GM18526 (cell line): ENCODE data around the gene NRP2.

Source experiments
- POLR2A ChIP-seq: IDR thresholded peaks from 3 replicates; pipeline ENCODE4 v1.6.1; 2011; ENCODE audit not compliant: insufficient read length; ENCODE audit errors: extremely low read depth

Gene NRP2

DNA sequence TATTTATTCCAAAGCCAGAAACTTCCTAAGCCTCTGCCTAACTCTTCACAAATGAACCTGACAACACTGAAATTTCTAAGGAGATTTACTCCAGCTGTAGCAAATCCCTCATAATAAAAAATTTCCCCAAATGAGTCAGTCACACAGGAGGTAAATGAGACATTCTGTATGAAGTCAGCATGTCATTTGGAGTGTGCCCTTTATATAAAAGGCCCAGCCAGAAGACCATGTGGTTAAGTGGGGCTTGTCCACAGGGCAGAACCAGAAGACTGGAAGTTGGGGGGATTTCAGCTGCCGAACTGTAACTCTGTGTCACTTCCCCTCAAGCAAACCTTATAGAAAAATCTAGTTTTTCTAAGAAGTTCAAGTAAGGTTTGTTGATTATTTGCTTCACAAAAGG lies 30.2 kb downstream of the NRP2 start:
- TF ChIP-seq POLR2A = no peak

DNA sequence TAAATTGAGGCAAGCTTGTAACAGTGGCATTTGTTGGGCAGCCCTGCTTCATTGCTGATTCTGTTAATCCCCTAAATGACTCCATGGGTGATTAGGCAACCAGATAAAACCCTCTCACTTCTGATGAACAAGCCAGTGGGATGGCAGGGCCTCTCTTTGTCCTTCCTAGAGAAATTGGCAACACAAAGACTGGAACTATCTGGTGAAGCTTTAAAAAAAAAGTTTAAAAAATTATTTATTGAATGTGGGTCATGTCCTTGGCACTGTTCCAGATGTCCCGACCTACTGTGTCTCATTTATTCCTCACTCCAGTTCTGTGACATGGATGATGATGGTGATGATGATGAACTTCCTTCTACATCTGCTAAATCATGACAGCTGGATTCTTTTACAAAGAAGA lies 30.8 kb downstream of the NRP2 start:
- no peak for TF ChIP-seq POLR2A

DNA sequence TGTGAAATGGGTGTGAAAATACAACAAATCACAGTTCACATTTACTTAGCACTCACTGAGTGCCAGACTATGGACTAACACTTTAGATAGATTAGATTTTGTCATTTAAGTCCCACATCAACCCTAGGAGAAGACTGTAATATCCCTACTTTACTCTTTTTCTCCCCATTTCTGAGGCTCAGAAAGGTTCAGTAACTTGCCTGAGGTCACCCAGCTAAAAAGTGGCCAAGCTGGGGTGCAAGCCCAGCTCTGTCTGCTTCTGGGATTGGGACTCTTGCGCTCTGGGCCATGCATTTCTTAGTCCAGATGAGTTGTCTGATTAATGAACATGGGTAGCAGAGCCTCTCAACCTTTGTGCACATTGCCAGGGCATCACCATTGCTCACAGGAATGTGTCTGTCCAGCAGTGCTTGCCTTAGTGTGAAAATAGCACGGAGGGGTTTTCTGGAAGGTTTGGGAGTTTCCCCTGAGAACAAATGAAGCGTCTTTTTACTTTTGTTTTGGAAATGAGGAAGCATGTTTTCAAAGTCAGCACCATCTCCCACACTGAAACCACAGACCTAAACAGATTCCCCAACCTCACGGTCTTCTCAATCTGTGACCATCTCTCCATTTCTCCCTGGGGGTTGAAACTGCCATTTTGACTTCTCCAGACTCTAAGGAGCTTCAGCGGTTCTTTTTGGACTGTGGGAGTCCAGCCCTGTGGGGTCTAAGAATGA lies 31.9 kb downstream of the NRP2 start:
- no peak for TF ChIP-seq POLR2A

DNA sequence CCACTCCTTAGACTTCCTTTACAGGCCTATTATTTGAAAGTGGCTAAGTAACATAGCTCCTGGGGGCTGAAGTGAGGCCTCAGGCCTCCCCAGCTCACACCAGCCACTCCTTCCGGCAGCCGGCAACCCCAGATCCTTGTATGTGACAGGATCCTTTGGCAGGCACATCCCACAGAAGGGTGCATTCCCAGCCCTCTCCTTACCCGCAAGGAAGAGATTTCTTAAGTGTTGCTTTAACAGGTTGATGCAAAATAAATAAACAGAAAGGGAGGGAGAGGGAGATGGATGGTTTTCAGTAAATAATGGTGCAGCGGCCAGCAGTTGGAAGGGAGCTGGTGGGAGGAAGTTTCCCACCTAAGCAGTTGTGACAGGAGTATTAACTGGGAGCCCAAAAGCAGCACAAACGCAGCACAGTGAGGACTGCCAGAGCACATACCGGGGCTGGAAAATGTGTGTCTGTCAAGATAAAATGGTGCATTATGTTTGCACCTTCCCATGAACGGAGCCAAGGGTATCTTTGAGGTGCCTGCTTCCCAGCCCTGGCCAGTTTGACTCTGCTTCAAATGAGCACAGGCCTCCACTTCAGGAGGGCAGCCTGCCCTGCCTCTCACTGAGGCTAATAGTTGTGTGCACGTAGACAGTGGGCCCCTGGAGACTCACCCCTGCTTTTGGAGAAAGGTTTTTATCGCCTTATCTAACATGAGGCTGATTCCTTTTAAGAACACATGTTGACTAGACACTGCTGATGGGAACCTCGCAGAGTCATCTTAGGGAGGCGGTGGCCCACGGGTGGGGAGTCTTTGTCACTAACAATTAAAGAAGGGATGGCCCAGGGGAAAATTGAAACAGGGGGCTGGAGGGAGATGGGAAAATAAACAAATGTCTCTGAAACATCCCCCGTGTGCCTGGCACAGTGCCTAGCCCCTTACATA lies 32.8 kb downstream of the NRP2 start:
- no peak for TF ChIP-seq POLR2A

DNA sequence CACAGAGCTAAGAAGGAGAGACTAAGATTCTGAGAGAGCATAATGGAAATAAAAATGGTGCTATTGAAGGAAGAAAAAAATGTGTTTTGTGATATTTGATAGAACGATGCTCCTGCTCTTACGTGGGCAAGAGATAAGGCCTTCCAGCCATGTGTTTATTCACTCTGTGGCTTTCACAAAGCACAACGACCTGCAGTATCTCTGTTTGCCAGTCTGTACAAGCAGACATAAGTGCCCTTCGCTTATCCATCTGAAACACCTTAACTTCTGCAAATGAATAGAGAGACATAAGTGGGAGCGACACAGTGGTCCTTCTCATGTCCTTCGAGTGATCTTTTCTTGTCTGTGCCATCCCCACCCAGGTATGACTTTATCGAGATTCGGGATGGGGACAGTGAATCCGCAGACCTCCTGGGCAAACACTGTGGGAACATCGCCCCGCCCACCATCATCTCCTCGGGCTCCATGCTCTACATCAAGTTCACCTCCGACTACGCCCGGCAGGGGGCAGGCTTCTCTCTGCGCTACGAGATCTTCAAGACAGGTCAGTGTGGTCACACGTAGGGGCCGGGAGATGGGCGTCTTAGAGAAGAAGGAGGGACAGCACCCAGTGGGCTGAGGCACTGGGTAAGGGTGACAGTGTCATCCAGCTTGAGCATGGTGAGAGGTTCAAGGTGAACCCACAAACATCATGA lies 33.7 kb downstream of the NRP2 start:
- no peak for TF ChIP-seq POLR2A

DNA sequence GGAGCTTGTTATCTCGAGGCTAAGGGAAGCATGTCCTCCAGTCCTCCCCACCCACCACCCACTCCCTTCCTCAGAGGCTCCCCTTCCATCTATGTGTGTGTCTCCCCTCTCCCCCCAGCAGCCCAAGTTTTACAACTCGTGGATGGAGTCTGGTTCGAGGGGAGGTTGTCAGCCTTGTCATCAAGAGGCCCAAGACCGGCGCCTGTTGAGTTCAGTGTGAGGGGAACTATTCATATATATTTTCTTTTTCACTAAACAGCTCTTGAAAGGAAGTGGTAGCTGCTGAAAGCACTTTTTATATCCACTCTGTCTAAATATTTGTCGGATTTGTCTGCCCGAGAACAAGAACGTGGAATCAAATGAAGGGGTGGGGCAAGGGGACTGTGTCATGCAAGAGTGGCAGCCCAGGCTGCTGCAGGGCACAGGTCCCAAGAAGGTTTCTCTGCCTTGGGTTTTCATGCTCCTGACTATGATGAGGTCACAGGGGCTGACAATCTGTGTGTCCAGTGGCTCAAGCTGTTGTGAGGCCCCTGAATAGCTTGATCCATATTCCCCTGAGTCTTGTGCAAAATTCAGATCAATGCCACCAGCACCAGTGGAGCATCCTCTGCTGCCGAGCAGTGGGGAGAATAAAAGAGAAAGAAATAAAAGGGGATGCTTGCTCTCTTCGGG lies 35.0 kb downstream of the NRP2 start:
- TF ChIP-seq POLR2A = no peak

DNA sequence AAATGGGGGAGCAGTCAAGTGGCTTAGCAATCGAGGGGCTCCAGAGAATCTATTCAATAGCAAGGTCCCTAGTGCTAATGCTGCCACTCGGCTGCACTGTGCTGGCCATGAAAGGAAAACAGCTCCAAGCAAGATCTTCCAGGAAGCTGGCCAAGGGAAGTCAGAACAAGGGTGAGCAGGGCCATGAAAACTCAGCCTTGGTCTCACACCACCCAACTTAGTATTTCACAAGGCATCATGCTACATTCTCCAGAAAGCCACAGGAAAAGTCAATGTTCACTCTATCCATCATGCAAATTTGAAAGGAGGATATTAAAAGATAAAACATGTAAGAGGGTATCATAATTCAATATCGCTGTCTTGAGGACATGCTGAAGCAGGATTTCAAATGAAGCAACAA lies 35.7 kb downstream of the NRP2 start:
- no peak for TF ChIP-seq POLR2A

DNA sequence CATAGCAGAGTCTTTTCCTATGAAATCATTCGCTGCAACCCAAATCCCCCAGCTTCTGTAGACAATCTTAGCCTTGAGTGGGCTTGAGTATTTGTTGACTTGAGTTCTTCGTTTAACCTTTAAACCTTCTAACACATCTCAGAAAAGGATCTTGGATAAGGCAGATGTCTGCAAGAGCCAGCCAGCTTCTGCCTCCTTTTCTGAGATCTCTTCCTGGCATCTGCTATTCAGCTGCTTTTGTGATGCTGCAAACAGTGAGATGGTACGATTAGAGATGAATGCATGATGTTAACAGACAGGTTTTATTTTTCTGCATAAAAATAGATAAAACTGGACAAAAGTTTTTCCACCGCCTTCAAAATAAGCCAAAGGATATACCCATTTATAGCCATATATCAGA lies 37.5 kb downstream of the NRP2 start:
- TF ChIP-seq POLR2A = no peak

DNA sequence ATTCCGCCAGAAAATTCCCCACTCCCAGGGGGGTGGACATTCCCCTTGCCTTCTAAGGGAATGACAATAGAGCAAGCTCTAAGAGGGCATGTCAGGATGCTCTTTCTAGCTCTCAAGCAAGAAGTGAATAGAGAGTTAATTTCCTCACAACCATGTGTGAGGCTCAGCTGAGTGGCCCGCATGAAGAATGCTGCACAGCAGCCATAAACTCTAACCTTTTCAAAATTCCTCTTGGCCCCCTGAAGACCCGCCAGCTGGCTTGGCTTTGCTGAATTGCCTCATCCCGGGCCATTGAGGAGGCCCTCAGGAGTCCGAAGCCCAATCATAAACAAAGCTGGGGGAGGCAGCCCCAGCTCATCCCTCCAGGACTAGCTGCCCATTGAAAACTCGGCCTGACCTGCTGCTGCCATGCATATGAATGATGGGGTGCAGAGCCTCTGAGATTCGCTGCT lies 38.2 kb downstream of the NRP2 start:
- TF ChIP-seq POLR2A = no peak

DNA sequence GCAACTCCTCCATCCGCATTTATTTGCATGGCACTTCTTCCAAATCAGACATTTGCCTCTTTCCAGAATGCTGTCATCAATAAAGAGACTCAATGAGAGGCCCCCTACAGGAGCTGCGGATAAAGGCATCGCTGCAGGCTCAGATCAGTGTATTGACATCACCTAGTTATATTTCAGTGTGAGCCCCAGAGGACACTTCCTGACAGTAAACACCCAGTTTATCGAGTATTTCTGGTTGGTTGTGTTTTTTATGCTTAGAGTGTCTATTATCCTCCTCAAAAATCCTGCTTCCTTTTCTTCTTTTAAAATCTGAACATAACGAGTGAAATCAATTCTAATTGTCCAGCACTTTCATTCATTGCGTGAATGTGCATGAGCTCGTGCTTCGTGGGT lies 38.8 kb downstream of the NRP2 start:
- TF ChIP-seq POLR2A = no peak

DNA sequence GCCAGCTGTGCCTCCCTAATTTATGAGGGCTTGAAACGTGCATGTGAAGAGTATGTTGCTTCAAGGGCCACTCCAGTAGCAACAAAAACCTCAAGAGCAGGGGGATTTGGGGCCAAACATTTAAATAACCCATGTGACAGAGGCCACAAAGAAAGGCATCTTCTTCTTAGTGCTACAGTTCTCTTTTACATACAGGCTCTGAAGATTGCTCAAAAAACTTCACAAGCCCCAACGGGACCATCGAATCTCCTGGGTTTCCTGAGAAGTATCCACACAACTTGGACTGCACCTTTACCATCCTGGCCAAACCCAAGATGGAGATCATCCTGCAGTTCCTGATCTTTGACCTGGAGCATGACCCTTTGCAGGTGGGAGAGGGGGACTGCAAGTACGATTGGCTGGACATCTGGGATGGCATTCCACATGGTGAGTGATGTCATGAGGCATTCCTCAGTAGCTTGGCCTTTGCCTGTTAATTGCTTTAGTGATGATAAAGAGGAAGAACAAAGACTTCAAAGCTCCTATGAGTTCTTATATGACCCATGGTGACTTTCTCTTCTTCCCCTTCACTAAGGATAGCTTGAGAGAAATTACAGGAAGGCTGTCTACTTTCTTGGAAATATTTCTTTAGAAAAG lies 40.1 kb downstream of the NRP2 start:
- no peak for TF ChIP-seq POLR2A

DNA sequence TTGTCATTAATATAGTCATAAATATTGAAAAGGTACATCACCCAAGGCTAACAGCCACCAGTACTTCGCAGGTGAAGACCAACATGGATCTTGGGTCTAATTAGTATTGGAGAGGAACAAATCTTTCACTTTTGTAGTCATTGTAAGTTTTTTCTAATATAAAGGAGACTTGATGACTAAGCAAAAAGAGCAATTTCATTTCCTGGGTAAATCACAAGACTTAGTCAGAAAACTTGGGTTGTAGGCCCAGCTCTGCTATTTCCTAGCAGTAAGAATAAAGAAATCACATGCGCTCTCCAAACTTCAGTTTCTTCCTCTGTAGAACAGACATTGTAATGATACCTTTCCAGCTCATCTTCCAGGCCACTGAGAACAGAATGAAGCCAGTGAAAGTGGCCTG lies 40.9 kb downstream of the NRP2 start:
- no peak for TF ChIP-seq POLR2A

DNA sequence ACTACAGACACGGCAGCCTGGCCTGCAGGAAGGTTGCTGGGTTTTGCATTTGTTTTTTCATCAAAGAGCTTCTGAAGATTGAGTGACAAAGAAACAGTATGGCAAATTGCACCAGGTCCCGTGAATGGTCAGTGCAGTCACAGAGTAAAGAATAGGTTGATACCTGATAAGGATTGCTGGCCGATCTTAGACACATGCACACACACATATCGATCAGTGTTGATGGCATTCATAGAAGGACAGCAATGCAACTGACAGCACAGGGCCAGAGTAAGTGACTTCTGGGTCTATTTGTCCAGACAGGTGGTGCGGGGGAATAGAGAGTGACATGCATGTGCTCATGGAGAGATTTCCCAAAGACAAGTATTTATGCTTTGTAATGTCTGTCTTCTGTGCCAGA lies 42.8 kb downstream of the NRP2 start:
- TF ChIP-seq POLR2A = no peak

DNA sequence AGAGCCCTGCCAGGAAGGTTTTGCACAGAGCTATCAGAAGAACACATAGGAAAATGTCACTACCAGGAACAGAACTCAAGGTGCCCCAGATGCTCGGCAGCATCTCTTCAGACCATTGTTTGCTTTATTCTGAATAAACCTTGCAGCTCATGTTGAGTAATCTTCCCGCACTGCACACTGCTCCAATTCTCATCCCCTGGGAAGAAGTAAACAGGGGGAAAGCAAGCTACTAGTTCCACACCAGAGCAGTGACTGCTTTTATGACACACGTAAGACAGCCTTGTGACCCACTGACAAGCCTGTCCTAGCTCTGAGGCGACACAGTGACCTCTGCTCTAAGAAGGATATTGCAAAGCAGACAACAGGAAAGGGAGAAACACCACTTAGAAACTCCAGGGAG lies 44.2 kb downstream of the NRP2 start:
- no peak for TF ChIP-seq POLR2A

DNA sequence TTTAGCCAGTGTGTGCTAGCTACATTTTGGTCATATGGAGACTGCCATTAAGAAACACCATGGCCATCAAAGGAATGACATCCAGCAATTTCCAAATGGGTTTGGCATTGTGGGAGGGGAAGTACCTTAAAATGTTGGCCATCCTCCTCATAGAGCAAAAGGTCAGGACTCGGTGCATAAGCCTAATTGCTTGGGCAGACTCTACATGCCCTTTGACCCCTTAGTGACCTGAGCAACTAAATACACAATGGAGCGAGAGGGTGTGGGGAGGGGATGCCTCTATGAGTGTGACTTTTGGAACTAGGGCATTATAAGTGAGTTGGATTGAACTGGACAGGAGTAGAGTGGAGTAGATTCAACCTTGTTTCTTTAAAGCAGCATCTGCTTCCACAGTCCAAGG lies 44.9 kb downstream of the NRP2 start:
- no peak for TF ChIP-seq POLR2A
